PC-3 (cell line): ENCODE data around the gene TACC2. TPM values are rescaled to one million over a fixed set of nuclear protein-coding genes. Genes with fewer than 3 reads are reported as not detected.
A peak's percentile ranks its signal among the peaks of the same experiment; 100 is the strongest.

ENCODE experiments used
- ATAC-seq: fragments of 200-7000 bp; cut with Tn5 transposase; 2 replicates; pipeline ENCODE4 v1.9.1; 2020; ENCODE audit warnings: mild to moderate bottlenecking, moderate library complexity
- BruUV-seq: library from RNA; stranded (reverse); fragments of 400-500 nt; replicated peaks from 2 replicates; lab custom pipeline; 2021; lab: Mats Ljungman, UMichigan
- CTCF ChIA-PET: fragments of 300-600 bp; sonication (Branson Sonifier 250); formaldehyde crosslinking; loops from one replicate; lab custom pipeline; 2022; ENCODE audit warnings: antibody characterized with exemption; lab: Charles Lee
- POLR2A ChIA-PET: fragments of 300-600 bp; sonication (Branson Sonifier 250); formaldehyde crosslinking; loops from one replicate; lab custom pipeline; 2022; ENCODE audit warnings: antibody characterized with exemption; ENCODE audit not compliant: unreplicated experiment; lab: Charles Lee
- DNase-seq: peaks from one replicate; pipeline ENCODE4 v3.0.0-alpha.2; 2015
- H2AFZ ChIP-seq: fragments of 300-600 bp; sonication (generic); 2 replicates; pipeline ENCODE4 v1.6.0; 2016; ENCODE audit warnings: antibody characterized with exemption, low read length
- H3F3A ChIP-seq: fragments of 300-600 bp; sonication (generic); one replicate; pipeline ENCODE4 v1.6.0; 2017; ENCODE audit warnings: antibody characterized with exemption, low read length, control low read depth, mild to moderate bottlenecking; ENCODE audit not compliant: unreplicated experiment
- H3K27ac ChIP-seq: fragments of 300-600 bp; sonication (generic); 2 replicates; pipeline ENCODE4 v1.5.1; 2016; ENCODE audit warnings: mild to moderate bottlenecking, low read length
- H3K27me3 ChIP-seq: fragments of 300-600 bp; sonication (generic); 2 replicates; pipeline ENCODE4 v1.6.1; 2016; ENCODE audit warnings: low read length, mixed read lengths
- H3K36me3 ChIP-seq: fragments of 300-600 bp; sonication (generic); 2 replicates; pipeline ENCODE4 v1.6.1; 2016; ENCODE audit warnings: low read depth, mixed run types, low read length, mixed read lengths
- H3K4me1 ChIP-seq: fragments of 300-600 bp; sonication (generic); 2 replicates; pipeline ENCODE4 v1.5.1; 2016; ENCODE audit warnings: low read length; ENCODE audit not compliant: insufficient read depth
- H3K4me2 ChIP-seq: fragments of 300-600 bp; sonication (generic); 2 replicates; pipeline ENCODE4 v1.6.0; 2016; ENCODE audit warnings: low read length
- H3K4me3 ChIP-seq: fragments of 300-600 bp; sonication (generic); 2 replicates; pipeline ENCODE4 v1.5.1; 2016; ENCODE audit warnings: mild to moderate bottlenecking, low read length, mixed read lengths
- H3K79me2 ChIP-seq: fragments of 300-600 bp; sonication (generic); 2 replicates; pipeline ENCODE4 v1.6.1; 2017; ENCODE audit warnings: low read length, mixed read lengths
- H3K9ac ChIP-seq: fragments of 300-600 bp; sonication (generic); 2 replicates; pipeline ENCODE4 v1.6.0; 2016; ENCODE audit warnings: mild to moderate bottlenecking, low read length
- H3K9me2 ChIP-seq: fragments of 300-600 bp; sonication (generic); replicated peaks from 2 replicates; pipeline ENCODE4 v1.6.1; 2016; ENCODE audit warnings: mixed run types, low read length, mixed read lengths
- H3K9me3 ChIP-seq: fragments of 300-600 bp; sonication (generic); 2 replicates; pipeline ENCODE4 v1.6.1; 2016; ENCODE audit warnings: low read length, mixed read lengths
- H4K20me1 ChIP-seq: fragments of 300-600 bp; sonication (generic); 2 replicates; pipeline ENCODE4 v1.6.1; 2016; ENCODE audit warnings: low read length, mixed read lengths
- EZH2 ChIP-seq: fragments of 300-600 bp; sonication (generic); IDR thresholded peaks from one replicate; pipeline ENCODE4 v1.6.1; 2017; ENCODE audit warnings: antibody characterized with exemption, mild to moderate bottlenecking, low read length; ENCODE audit not compliant: unreplicated experiment
- EZH2phosphoT487 ChIP-seq: fragments of 300-600 bp; sonication (generic); IDR thresholded peaks from 2 replicates; pipeline ENCODE4 v1.6.1; 2018; ENCODE audit warnings: mild to moderate bottlenecking, antibody characterized with exemption, low read length, borderline replicate concordance
- intact Hi-C: fragments of 100-400 bp; cut with micrococcal nuclease; formaldehyde crosslinking; loops from 2 replicates; pipeline ENCODE4 v1.9.0; 2023
- total RNA-seq: library from RNA; depleted of rRNA; stranded (reverse); fragments of >200 nt; gene quantifications from 2 replicates; pipeline ENCODE4 v1.2.3, GENCODE V29; 2014
- TF ChIP-seq, protein P1 (sequence below): fragments of 300-600 bp; sonication (generic); conservative IDR thresholded peaks from 2 replicates; pipeline ENCODE4 v1.5.1; 2017; ENCODE audit warnings: antibody characterized with exemption, low read depth, mild to moderate bottlenecking, low read length

The TACC2 gene
- total RNA-seq, 1 experiment from 2014 or later = 31.7 TPM

DNA sequence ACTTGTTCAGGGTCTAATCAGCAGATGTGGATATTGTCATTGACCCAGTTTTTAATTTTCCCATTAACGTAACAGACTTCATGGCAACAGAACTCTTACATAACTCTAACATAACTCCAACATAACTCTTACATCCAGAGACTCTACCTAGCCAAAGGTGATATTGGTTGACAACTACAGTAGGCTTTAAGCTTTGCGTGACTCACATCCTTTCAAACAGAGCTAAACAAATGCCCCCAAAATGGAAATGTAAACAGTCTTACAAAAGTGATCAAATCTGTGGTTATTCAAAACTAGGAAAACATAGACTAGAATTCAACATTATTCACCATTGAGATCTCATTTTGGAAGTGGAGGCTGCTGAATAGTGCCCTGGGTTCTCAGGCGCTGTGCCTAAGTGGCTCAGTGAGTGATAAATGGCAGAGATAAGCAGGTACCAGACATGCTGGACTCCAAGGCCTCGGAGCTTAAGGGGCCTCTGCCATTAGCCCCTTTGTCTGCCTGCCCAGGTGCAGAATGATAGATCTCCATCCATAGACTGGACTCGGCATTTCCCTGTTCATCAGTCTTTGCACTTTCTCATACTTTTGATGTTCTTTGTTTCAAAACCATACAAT is 247.8 kb downstream of the TACC2 start:
- Histone ChIP-seq H3K36me3 (peaks cover 8% of the 10 kb centered on the region), H3K4me1 (peaks cover 37% of the 10 kb centered on the region), H3K4me2 (peak overlapping the region; percentile 27), H3K9me3 (no peaks in the 10 kb centered on the region), H2AFZ (no peak overlapping the region), H3K79me2 (no peaks in the 10 kb centered on the region), H4K20me1 (no peaks in the 10 kb centered on the region), H3K9ac (no peak overlapping the region), H3K4me3 (no peak overlapping the region), H3F3A (no peaks in the 10 kb centered on the region), H3K27ac (peak overlapping the region; percentile 69), H3K27me3 (no peaks in the 10 kb centered on the region), H3K9me2 (no peaks in the 10 kb centered on the region)
- no peak for TF ChIP-seq EZH2
- TF ChIP-seq, protein P1, sequence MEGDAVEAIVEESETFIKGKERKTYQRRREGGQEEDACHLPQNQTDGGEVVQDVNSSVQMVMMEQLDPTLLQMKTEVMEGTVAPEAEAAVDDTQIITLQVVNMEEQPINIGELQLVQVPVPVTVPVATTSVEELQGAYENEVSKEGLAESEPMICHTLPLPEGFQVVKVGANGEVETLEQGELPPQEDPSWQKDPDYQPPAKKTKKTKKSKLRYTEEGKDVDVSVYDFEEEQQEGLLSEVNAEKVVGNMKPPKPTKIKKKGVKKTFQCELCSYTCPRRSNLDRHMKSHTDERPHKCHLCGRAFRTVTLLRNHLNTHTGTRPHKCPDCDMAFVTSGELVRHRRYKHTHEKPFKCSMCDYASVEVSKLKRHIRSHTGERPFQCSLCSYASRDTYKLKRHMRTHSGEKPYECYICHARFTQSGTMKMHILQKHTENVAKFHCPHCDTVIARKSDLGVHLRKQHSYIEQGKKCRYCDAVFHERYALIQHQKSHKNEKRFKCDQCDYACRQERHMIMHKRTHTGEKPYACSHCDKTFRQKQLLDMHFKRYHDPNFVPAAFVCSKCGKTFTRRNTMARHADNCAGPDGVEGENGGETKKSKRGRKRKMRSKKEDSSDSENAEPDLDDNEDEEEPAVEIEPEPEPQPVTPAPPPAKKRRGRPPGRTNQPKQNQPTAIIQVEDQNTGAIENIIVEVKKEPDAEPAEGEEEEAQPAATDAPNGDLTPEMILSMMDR = no peak
- no peak for TF ChIP-seq EZH2phosphoT487
- ATAC-seq (peak; percentile 79), DNase-seq (peak; percentile 73)
- intact Hi-C loops = loop anchor here (5.0 kb wide), 1 partner anchor 94 kb away; no protein-coding TSS in a partner anchor
- no TSS peak for BruUV-seq
- CTCF ChIA-PET = interaction anchor here (0.6 kb wide), 1 partner anchor 265 kb away, joined by 3 read pairs; no protein-coding TSS in a partner anchor
- POLR2A ChIA-PET = no interaction called here

DNA sequence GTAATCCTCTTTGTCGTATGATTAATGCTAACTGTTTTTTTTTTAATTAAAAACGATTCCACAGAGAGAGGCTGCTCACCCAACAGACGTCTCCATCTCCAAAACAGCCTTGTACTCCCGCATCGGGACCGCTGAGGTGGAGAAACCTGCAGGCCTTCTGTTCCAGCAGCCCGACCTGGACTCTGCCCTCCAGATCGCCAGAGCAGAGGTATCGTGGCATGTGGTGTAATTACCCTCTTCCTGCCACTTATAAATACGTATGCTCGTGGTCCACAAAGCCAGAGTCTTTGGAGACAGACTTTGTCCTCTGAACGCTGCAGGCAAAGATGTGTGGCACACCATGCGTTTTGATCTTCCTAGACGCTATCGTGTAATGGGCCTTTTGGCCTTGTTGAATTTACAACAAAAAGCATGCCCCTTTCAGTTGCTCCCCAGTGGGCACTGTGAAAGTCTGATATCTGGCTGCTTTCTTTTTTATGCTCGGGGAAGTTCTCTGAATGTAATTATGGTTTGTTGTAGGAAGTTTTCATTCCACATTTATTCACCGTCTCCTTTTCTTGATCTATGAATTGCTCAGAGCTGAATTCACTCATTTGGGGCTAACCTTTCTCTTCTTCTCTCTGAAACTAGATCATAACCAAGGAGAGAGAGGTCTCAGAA is 248.5 kb downstream of the TACC2 start:
- TF ChIP-seq EZH2 (no peak), EZH2phosphoT487 (no peak)
- TF ChIP-seq, protein P1 = no peak
- Histone ChIP-seq H3K36me3 (peaks cover 8% of the 10 kb centered on the region), H3K4me3 (no peak overlapping the region), H3K4me1 (peaks cover 32% of the 10 kb centered on the region), H3F3A (no peaks in the 10 kb centered on the region), H3K4me2 (peak overlapping the region; percentile 27), H2AFZ (no peak overlapping the region), H3K27ac (peak overlapping the region; percentile 69), H3K27me3 (no peaks in the 10 kb centered on the region), H3K9ac (no peak overlapping the region), H3K9me2 (no peaks in the 10 kb centered on the region), H3K9me3 (no peaks in the 10 kb centered on the region), H3K79me2 (no peaks in the 10 kb centered on the region), H4K20me1 (no peaks in the 10 kb centered on the region)
- ChIA-PET CTCF (interaction anchor here (0.6 kb wide), 1 partner anchor 265 kb away, joined by 3 read pairs; no protein-coding TSS in a partner anchor), POLR2A (no interaction called here)
- ATAC-seq = no peak
- intact Hi-C loops = loop anchor here (5.0 kb wide), 1 partner anchor 95 kb away; no protein-coding TSS in a partner anchor
- DNase-seq = no peak
- no TSS peak for BruUV-seq
